T-cell (primary cell): Measurements from ENCODE around the gene KEL. TPM values are rescaled to one million over a fixed set of nuclear protein-coding genes. Genes with fewer than 3 reads are reported as not detected.

Experiments
- ATAC-seq, 4 experiments: fragments of 200-7000 bp in 3 of 4; fragments of 150-1000 bp in 1 of 4; cut with Tn5 transposase; replicated peaks in 1 of 4; 1 replicate in 3 of 4; 2 replicates in 1 of 4; pipeline ENCODE4 v1.10.0; 2021; ENCODE audit warnings: moderate library complexity in 3 of 4, mild to moderate bottlenecking in 2 of 4, moderate number of reproducible peaks in 1 of 4
- CTCF ChIA-PET, 2 donors: fragments of 300-600 bp; sonication (Branson Sonifier 250); formaldehyde crosslinking; loops; one replicate each; lab custom pipeline; 2022; ENCODE audit warnings: antibody characterized with exemption in 2 of 2; lab: Charles Lee
- POLR2A ChIA-PET, 2 donors: fragments of 300-600 bp; sonication (Branson Sonifier 250); formaldehyde crosslinking; loops; one replicate each; lab custom pipeline; 2022; ENCODE audit warnings: antibody characterized with exemption in 2 of 2; lab: Charles Lee
- DNase-seq, 35 experiments: peaks; one replicate each; pipeline versions ENCODE4 v3.0.0 to v3.0.0-alpha.2; 2013 to 2023
- H3K27ac ChIP-seq: one replicate; pipeline ENCODE4 v1.5.1; 2013; ENCODE audit warnings: low read length
- H3K27me3 ChIP-seq, 2 experiments: replicated peaks in 1 of 2; 1 replicate in 1 of 2; 2 replicates in 1 of 2; pipeline versions ENCODE4 v1.6.1 to v1.7.0; 2013; ENCODE audit warnings: low read length in 1 of 2, mixed read lengths in 1 of 2; ENCODE audit not compliant: control insufficient read depth in 2 of 2, insufficient read depth in 2 of 2; ENCODE audit errors: extremely low read depth in 1 of 2
- H3K36me3 ChIP-seq, 2 donors: 1 replicate in 1 of 2; 2 replicates in 1 of 2; pipeline versions ENCODE4 v1.6.1 to v1.7.0; 2013; ENCODE audit warnings: low read length in 1 of 2; ENCODE audit not compliant: control insufficient read depth in 2 of 2, insufficient read depth in 1 of 2; ENCODE audit errors: extremely low read depth in 1 of 2
- H3K4me1 ChIP-seq, 2 experiments: 1 replicate in 1 of 2; 2 replicates in 1 of 2; pipeline versions ENCODE4 v1.6.1 to v1.7.0; 2013; ENCODE audit warnings: low read length in 2 of 2, mixed read lengths in 1 of 2; ENCODE audit not compliant: insufficient read depth in 2 of 2, control insufficient read depth in 1 of 2; ENCODE audit errors: extremely low read depth in 1 of 2
- H3K4me3 ChIP-seq, 2 donors: 1 replicate in 1 of 2; 2 replicates in 1 of 2; pipeline versions ENCODE4 v1.5.1 to v1.7.0; 2013; ENCODE audit warnings: mild to moderate bottlenecking in 2 of 2, low read length in 1 of 2, moderate library complexity in 1 of 2; ENCODE audit not compliant: control insufficient read depth in 1 of 2; ENCODE audit errors: extremely low read depth in 1 of 2
- H3K9me3 ChIP-seq: 2 replicates; pipeline ENCODE4 v1.7.0; 2013
- H3K27ac Mint-ChIP-seq, 2 donors: one replicate each; pipeline ENCODE4 v1.8.0; 2020 to 2021; ENCODE audit warnings: mild to moderate bottlenecking in 2 of 2, mixed read lengths in 2 of 2
- H3K27me3 Mint-ChIP-seq, 2 donors: one replicate each; pipeline ENCODE4 v1.8.0; 2021 to 2022; ENCODE audit warnings: mixed read lengths in 2 of 2
- H3K36me3 Mint-ChIP-seq: one replicate; pipeline ENCODE4 v1.8.0; 2021; ENCODE audit warnings: mixed read lengths
- H3K4me1 Mint-ChIP-seq, 3 donors: one replicate each; pipeline ENCODE4 v1.8.0; 2020 to 2022; ENCODE audit warnings: mixed read lengths in 3 of 3, mild to moderate bottlenecking in 1 of 3
- H3K4me3 Mint-ChIP-seq, 3 donors: one replicate each; pipeline ENCODE4 v1.8.0; 2020 to 2022; ENCODE audit warnings: mild to moderate bottlenecking in 3 of 3, mixed read lengths in 3 of 3, moderate library complexity in 3 of 3
- H3K9me3 Mint-ChIP-seq, 3 donors: one replicate each; pipeline ENCODE4 v1.8.0; 2020 to 2022; ENCODE audit warnings: mixed read lengths in 3 of 3
- WGBS: methylation state at CpG from one replicate; pipeline ENCODE4 v1.1.5; 2013; ENCODE audit warnings: missing lambda C conversion rate; ENCODE audit not compliant: insufficient coverage; 5-methylcytosine and 5-hydroxymethylcytosine counted together
- total RNA-seq, 35 experiments: library from RNA in 6 of 35; stranded (reverse) in 6 of 35; fragments of 120-200 nt in 1 of 35; gene quantifications; one replicate each; pipeline versions ENCODE4 v1.2.1 to v1.2.4 and lab custom pipeline; 2013 to 2026

KEL gene
- total RNA-seq, 5 donors from 2014 or later (not counting 1 experiment from before 2014, with no cell fraction given), result 0.14 to 0.82 (median 0.28) TPM

DNA sequence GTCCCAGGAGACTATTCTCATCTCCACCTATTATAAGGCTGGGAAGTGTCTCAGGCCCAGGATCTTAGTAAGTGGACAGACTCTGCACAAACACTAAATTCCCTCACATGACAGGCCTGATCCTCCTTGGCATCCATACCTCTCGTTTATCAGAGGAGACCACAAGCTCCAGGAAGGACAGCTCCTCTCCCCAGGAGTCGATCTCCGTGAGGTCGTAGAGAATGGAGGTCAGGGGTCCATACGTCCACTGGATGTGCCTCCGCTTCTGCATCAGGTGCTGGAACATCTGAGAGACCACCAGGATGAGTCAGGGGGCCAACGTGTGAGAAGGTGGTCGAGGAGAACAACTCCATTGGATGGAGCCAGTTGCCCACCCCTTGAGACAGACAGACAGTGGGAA, 34.2 kb downstream of the KEL start:
- WGBS, result 70% methylated on average over 3 of the region's 8 CpGs
- Mint-ChIP-seq H3K27me3 (peaks cover 0 to 2% of the 10 kb centered on the region in 2 donors), H3K27ac (no peak overlapping the region), H3K36me3 (no peaks in the 10 kb centered on the region), H3K9me3 (no peaks in the 10 kb centered on the region), H3K4me3 (no peak overlapping the region), H3K4me1 (peaks cover 0 to 3% (median 0%) of the 10 kb centered on the region in 3 donors)
- H3K4me1 ChIP-seq, result no peaks in the 10 kb centered on the region
- ATAC-seq (no peak), DNase-seq (no peak)
- H3K36me3 ChIP-seq, result no peaks in the 10 kb centered on the region
- H3K27ac ChIP-seq, result no peak overlapping the region
- no peaks in the 10 kb centered on the region for H3K9me3 ChIP-seq
- ChIA-PET POLR2A (no interaction called here), CTCF (no interaction called here)
- H3K4me3 ChIP-seq, result no peak overlapping the region
- H3K27me3 ChIP-seq, result peaks cover 0 to 6% of the 10 kb centered on the region in 2 experiments

GRCh38 chr7:142927085-142927745, 34.9 kb downstream of the KEL start:
- ChIA-PET CTCF (no interaction called here), POLR2A (no interaction called here)
- Mint-ChIP-seq H3K27me3 (peaks cover 0 to 1% of the 10 kb centered on the region in 2 donors), H3K4me3 (no peak overlapping the region), H3K27ac (no peak overlapping the region), H3K9me3 (no peaks in the 10 kb centered on the region), H3K4me1 (peaks cover 0 to 3% (median 0%) of the 10 kb centered on the region in 3 donors), H3K36me3 (no peaks in the 10 kb centered on the region)
- no peak for DNase-seq
- peaks cover 0 to 6% of the 10 kb centered on the region in 2 experiments for H3K27me3 ChIP-seq
- no peak for ATAC-seq
- H3K9me3 ChIP-seq, result no peaks in the 10 kb centered on the region
- no peaks in the 10 kb centered on the region for H3K4me1 ChIP-seq
- H3K36me3 ChIP-seq, result no peaks in the 10 kb centered on the region
- no peak overlapping the region for H3K27ac ChIP-seq
- H3K4me3 ChIP-seq, result no peak overlapping the region
- WGBS, result 62% methylated on average over 2 of the region's 7 CpGs

GRCh38 chr7:142925413-142925812, 36.8 kb downstream of the KEL start:
- peaks cover 0 to 6% of the 10 kb centered on the region in 2 experiments for H3K27me3 ChIP-seq
- H3K36me3 ChIP-seq, result no peaks in the 10 kb centered on the region
- Mint-ChIP-seq H3K27me3 (peaks cover 0 to 2% of the 10 kb centered on the region in 2 donors), H3K36me3 (no peaks in the 10 kb centered on the region), H3K9me3 (no peaks in the 10 kb centered on the region), H3K4me1 (peaks cover 0 to 3% (median 0%) of the 10 kb centered on the region in 3 donors), H3K4me3 (no peak overlapping the region), H3K27ac (no peak overlapping the region)
- DNase-seq, result no peak
- no peak overlapping the region for H3K27ac ChIP-seq
- ChIA-PET POLR2A (no interaction called here), CTCF (no interaction called here)
- H3K4me3 ChIP-seq, result no peak overlapping the region
- WGBS, result no CpG with 5 or more reads among the region's 12 CpGs
- no peaks in the 10 kb centered on the region for H3K4me1 ChIP-seq
- no peaks in the 10 kb centered on the region for H3K9me3 ChIP-seq
- no peak for ATAC-seq

DNA sequence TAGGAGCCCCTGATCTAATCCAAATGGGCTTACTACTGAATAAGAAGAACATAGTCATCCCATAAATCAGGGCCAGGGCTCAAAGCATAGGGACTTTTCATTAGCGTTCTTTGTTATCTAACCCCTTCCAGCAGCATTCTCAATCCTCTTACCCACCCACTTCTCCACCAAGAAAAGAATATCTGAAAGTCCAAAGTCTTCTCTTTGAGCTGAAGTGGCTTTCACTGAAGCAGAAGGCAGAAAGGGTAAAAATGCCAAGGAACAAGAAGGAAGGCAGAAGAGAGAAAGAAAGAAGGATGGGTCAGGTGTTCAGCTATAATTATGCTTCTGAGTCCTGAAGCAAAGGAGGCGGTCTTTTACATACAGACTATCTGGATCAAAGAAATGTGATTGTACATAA, 38.8 kb downstream of the KEL start:
- CTCF ChIA-PET, result no interaction called here
- Histone ChIP-seq H3K36me3 (no peaks in the 10 kb centered on the region), H3K4me1 (no peaks in the 10 kb centered on the region), H3K9me3 (no peaks in the 10 kb centered on the region), H3K4me3 (no peak overlapping the region), H3K27me3 (peaks cover 0 to 4% of the 10 kb centered on the region in 2 experiments), H3K27ac (no peak overlapping the region)
- DNase-seq, result no peak
- peaks cover 0 to 3% (median 0%) of the 10 kb centered on the region in 3 donors for H3K4me1 Mint-ChIP-seq
- H3K36me3 Mint-ChIP-seq, result no peaks in the 10 kb centered on the region
- no peak overlapping the region for H3K4me3 Mint-ChIP-seq
- H3K27ac Mint-ChIP-seq, result no peak overlapping the region
- POLR2A ChIA-PET, result no interaction called here
- no peaks in the 10 kb centered on the region for H3K9me3 Mint-ChIP-seq
- H3K27me3 Mint-ChIP-seq, result peaks cover 0 to 2% of the 10 kb centered on the region in 2 donors
- 20% methylated on average over 1 of the region's 2 CpGs for WGBS
- no peak for ATAC-seq

- Histone ChIP-seq H3K9me3 (no peaks in the 10 kb centered on the region), H3K4me3 (no peak overlapping the region), H3K27me3 (peaks cover 0 to 15% of the 10 kb centered on the region in 2 experiments), H3K4me1 (no peaks in the 10 kb centered on the region), H3K36me3 (no peaks in the 10 kb centered on the region), H3K27ac (no peak overlapping the region)
- Mint-ChIP-seq H3K4me3 (no peak overlapping the region), H3K9me3 (no peaks in the 10 kb centered on the region), H3K27me3 (peaks cover 0 to 4% of the 10 kb centered on the region in 2 donors), H3K4me1 (no peaks in the 10 kb centered on the region), H3K36me3 (no peaks in the 10 kb centered on the region), H3K27ac (no peak overlapping the region)
- 80% methylated on average over 2 of the region's 3 CpGs for WGBS
- CTCF ChIA-PET, result no interaction called here
- DNase-seq (no peak), ATAC-seq (no peak)
- POLR2A ChIA-PET, result no interaction called here
Measured at GRCh38 chr7:142919656-142920055, 42.5 kb downstream of the KEL start.

- peaks cover 0 to 10% of the 10 kb centered on the region in 2 donors for H3K27me3 Mint-ChIP-seq
Measured at GRCh38 chr7:142918901-142919300, 43.3 kb downstream of the KEL start.

More at GRCh38 chr7:142918901-142919300, 43.3 kb downstream of the KEL start:
- Mint-ChIP-seq H3K4me1 (no peaks in the 10 kb centered on the region), H3K36me3 (no peaks in the 10 kb centered on the region), H3K4me3 (no peak overlapping the region), H3K9me3 (no peaks in the 10 kb centered on the region), H3K27ac (no peak overlapping the region)
- ChIA-PET CTCF (no interaction called here), POLR2A (interaction anchor here in 1 of 2 donors (0.9 kb wide), 1 partner anchor 24 kb away, joined by 3 read pairs; no protein-coding TSS in a partner anchor)
- ATAC-seq (no peak), DNase-seq (no peak)
- no peak overlapping the region for H3K4me3 ChIP-seq
- H3K9me3 ChIP-seq, result no peaks in the 10 kb centered on the region
- no peak overlapping the region for H3K27ac ChIP-seq
- no peaks in the 10 kb centered on the region for H3K4me1 ChIP-seq
- no peaks in the 10 kb centered on the region for H3K36me3 ChIP-seq
- peaks cover 0 to 17% of the 10 kb centered on the region in 2 experiments for H3K27me3 ChIP-seq
- WGBS, result 80% methylated on average over 1 of the region's 2 CpGs
